Smooth muscle cell (in vitro differentiated cells): Measurements from ENCODE around the gene RAD51B. TPM values are rescaled to one million over a fixed set of nuclear protein-coding genes. Genes with fewer than 3 reads are reported as not detected.

ENCODE experiments used
- DNase-seq: peaks from one replicate; lab custom pipeline; 2025; ENCODE audit not compliant: unreplicated experiment; lab: John Stamatoyannopoulos, UW
- H2AFZ ChIP-seq: fragments of 200-600 bp; sonication (generic); 2 replicates; pipeline ENCODE4 v1.6.0; 2016; ENCODE audit warnings: antibody characterized with exemption, low read depth, mild to moderate bottlenecking
- H3F3A ChIP-seq: fragments of 200-600 bp; sonication (generic); 2 replicates; pipeline ENCODE4 v1.6.0; 2017; ENCODE audit warnings: antibody characterized with exemption, low read depth
- H3K27ac ChIP-seq: fragments of 200-600 bp; sonication (generic); 2 replicates; pipeline ENCODE4 v1.5.1; 2016; ENCODE audit warnings: low read depth, mild to moderate bottlenecking
- H3K27me3 ChIP-seq: fragments of 200-600 bp; sonication (generic); 2 replicates; pipeline ENCODE4 v1.6.1; 2016; ENCODE audit warnings: low read depth, mild to moderate bottlenecking
- H3K36me3 ChIP-seq: fragments of 200-600 bp; sonication (generic); 2 replicates; pipeline ENCODE4 v1.5.1; 2016; ENCODE audit warnings: low read depth
- H3K4me1 ChIP-seq: fragments of 200-600 bp; sonication (generic); 2 replicates; pipeline ENCODE4 v1.5.1; 2016; ENCODE audit warnings: low read depth
- H3K4me2 ChIP-seq: fragments of 200-600 bp; sonication (generic); 2 replicates; pipeline ENCODE4 v1.6.0; 2016; ENCODE audit warnings: mild to moderate bottlenecking
- H3K4me3 ChIP-seq: fragments of 200-600 bp; sonication (generic); 2 replicates; pipeline ENCODE4 v1.5.1; 2016; ENCODE audit warnings: mild to moderate bottlenecking
- H3K79me2 ChIP-seq: fragments of 200-600 bp; sonication (generic); 2 replicates; pipeline ENCODE4 v1.6.0; 2016; ENCODE audit warnings: low read depth, mild to moderate bottlenecking
- H3K9ac ChIP-seq: fragments of 200-600 bp; sonication (generic); 2 replicates; pipeline ENCODE4 v1.6.0; 2016; ENCODE audit warnings: low read depth
- H3K9me3 ChIP-seq: fragments of 200-600 bp; sonication (generic); replicated peaks from 2 replicates; pipeline ENCODE4 v1.5.1; 2016; ENCODE audit warnings: low read depth
- H4K20me1 ChIP-seq: fragments of 200-600 bp; sonication (generic); 2 replicates; pipeline ENCODE4 v1.6.0; 2016; ENCODE audit warnings: low read depth
- WGBS: methylation state at CpG from one replicate; pipeline ENCODE4 v1.1.7; 2016; ENCODE audit warnings: low lambda C conversion rate; 5-methylcytosine and 5-hydroxymethylcytosine counted together
- polyA plus RNA-seq: library from polyadenylated mRNA; unstranded; fragments of >200 nt; fragmentation: Nextera tagmentation; extraction: Ambion mirVana; gene quantifications from 2 replicates; pipeline ENCODE4 v1.2.1, GENCODE V29; 2016
- total RNA-seq: library from RNA; depleted of rRNA; stranded (reverse); fragments of >200 nt; gene quantifications from 2 replicates; pipeline ENCODE4 v1.2.3, GENCODE V29; 2014
- TF ChIP-seq, protein P1 (sequence below): fragments of 200-600 bp; sonication (generic); IDR thresholded peaks from 2 replicates; pipeline ENCODE4 v1.5.1; 2017; ENCODE audit warnings: borderline replicate concordance, mild to moderate bottlenecking, antibody characterized with exemption; ENCODE audit not compliant: insufficient read depth, poor library complexity, severe bottlenecking

The RAD51B gene
- total and polyA plus RNA-seq, 2 experiments from 2014 or later: 4.6 to 5.3 TPM

DNA sequence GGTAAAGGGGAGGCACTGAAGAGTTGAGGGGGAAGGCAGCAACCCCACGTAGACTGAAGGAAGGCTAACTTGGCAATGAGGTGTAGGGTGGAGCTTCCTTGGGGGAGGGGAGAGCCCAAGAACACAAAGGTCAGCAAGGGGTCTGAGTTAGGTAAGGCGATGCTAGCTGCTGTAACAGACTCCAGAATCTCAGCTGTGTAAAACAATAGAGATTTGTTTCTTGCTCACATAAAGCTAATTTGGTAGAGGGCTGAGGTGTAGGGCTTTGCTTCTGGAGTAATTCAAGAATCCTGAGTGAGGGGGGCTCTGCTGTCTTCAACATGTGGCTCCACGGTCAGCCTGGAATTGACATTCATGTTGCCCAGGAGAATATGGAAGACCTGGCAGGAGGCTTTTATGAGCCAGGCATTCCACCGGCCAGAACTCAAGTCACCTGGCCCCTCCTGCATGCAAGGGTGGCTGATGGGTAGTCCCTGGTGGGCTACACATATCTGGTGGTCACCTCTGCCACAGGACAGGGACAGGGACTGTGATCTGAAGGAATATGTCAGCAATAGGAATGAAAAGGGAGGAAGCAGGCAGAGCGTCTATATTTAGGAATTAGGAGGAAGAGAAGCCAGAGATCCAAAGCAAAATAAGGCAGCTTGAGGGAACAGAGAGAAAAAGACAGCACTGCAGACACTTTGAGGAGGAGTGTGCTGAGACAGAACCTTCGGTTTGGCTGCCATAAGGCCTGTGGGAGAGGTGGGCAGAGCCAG lies 819.6 kb downstream of the RAD51B start:
- H2AFZ ChIP-seq: peak overlapping the region; percentile 60
- H3F3A ChIP-seq: peaks cover 14% of the 10 kb centered on the region
- no peak overlapping the region for H3K4me3 ChIP-seq
- no peaks in the 10 kb centered on the region for H3K36me3 ChIP-seq
- no peaks in the 10 kb centered on the region for H4K20me1 ChIP-seq
- TF ChIP-seq, protein P1, sequence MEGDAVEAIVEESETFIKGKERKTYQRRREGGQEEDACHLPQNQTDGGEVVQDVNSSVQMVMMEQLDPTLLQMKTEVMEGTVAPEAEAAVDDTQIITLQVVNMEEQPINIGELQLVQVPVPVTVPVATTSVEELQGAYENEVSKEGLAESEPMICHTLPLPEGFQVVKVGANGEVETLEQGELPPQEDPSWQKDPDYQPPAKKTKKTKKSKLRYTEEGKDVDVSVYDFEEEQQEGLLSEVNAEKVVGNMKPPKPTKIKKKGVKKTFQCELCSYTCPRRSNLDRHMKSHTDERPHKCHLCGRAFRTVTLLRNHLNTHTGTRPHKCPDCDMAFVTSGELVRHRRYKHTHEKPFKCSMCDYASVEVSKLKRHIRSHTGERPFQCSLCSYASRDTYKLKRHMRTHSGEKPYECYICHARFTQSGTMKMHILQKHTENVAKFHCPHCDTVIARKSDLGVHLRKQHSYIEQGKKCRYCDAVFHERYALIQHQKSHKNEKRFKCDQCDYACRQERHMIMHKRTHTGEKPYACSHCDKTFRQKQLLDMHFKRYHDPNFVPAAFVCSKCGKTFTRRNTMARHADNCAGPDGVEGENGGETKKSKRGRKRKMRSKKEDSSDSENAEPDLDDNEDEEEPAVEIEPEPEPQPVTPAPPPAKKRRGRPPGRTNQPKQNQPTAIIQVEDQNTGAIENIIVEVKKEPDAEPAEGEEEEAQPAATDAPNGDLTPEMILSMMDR: no peak
- peak overlapping the region; percentile 37 for H3K27ac ChIP-seq
- H3K9ac ChIP-seq: no peak overlapping the region
- no peak overlapping the region for H3K4me2 ChIP-seq
- no peaks in the 10 kb centered on the region for H3K9me3 ChIP-seq
- no peaks in the 10 kb centered on the region for H3K79me2 ChIP-seq
- 78% methylated on average over 6 of the region's 6 CpGs for WGBS
- H3K4me1 ChIP-seq: peaks cover 5% of the 10 kb centered on the region
- no peak for DNase-seq
- H3K27me3 ChIP-seq: no peaks in the 10 kb centered on the region

DNA sequence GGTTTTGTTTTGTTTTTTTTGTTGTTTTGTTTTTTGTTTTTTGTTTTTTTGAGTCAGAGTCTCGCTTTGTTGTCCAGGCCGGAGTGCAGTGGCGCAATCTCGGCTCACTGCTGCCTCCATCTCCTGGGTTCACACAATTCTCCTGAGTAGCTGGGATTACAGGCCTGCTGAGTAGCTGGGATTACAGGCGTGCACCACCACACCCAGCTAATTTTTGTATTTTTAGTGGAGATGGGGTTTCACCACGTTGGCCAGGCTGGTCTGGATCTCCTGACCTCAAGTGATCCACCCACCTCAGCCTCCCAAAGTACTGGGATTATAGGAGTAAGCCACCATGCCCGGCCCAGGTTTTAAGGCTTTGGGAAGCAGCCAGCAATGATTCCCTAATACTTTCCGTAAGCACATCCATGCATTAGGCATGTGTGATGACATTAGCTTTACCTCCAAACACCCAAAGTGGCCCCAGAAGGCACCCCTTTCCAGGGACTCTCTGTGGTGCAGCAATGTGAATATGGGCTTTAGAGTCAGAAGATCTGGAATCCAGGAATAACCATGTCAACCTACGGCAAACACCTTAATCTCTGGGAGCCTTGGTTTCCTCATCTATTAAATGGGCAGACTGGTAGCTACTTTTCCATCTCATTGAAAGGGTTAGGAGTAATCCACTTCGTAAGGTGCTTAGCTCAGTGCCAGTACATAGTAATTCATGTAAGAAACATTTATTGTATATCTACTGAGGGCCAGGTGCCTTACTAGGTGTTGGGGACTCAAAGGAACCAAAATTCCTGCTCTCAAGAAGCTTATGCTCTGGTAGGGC lies 820.4 kb downstream of the RAD51B start:
- 86% methylated on average over 10 of the region's 10 CpGs for WGBS
- DNase-seq: no peak

DNA sequence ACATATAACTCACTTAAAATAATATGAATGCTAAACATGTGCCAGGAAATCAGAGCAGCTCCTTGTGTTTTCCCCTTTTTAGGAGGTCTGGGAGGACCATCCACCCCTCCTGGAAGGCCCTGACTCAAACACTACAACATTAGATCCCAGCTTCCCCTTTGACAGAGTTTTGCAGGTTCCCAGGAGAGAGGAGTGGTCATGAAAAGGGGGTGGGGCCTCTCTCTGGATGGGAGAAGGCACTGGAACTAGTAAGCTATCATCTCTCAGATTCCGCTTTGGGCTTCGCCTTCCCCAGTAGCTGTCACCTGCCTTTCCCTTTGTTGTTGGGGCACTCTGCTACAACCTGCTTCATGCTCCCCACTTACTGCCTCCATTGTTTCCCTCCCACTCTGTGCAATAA lies 824.1 kb downstream of the RAD51B start:
- Histone ChIP-seq H3K4me2 (no peak overlapping the region), H3F3A (no peaks in the 10 kb centered on the region), H2AFZ (no peak overlapping the region), H3K27ac (no peak overlapping the region), H3K4me1 (no peaks in the 10 kb centered on the region), H3K9me3 (no peaks in the 10 kb centered on the region), H3K79me2 (no peaks in the 10 kb centered on the region), H4K20me1 (no peaks in the 10 kb centered on the region), H3K4me3 (no peak overlapping the region), H3K27me3 (no peaks in the 10 kb centered on the region), H3K36me3 (no peaks in the 10 kb centered on the region), H3K9ac (no peak overlapping the region)
- TF ChIP-seq, protein P1: no peak
- DNase-seq: no peak
- 97% methylated on average over 2 of the region's 2 CpGs for WGBS

More for the DNA sequence above, 820.4 kb downstream of the RAD51B start:
- Histone ChIP-seq H4K20me1 (no peaks in the 10 kb centered on the region), H3K27me3 (no peaks in the 10 kb centered on the region), H3K9ac (no peak overlapping the region), H3K36me3 (no peaks in the 10 kb centered on the region), H3K79me2 (no peaks in the 10 kb centered on the region), H3K9me3 (no peaks in the 10 kb centered on the region), H2AFZ (peak overlapping the region; percentile 60), H3K4me1 (no peaks in the 10 kb centered on the region), H3K27ac (peak overlapping the region; percentile 37), H3K4me2 (no peak overlapping the region), H3F3A (peaks cover 14% of the 10 kb centered on the region), H3K4me3 (no peak overlapping the region)
- TF ChIP-seq, protein P1: no peak
